GM10266 (cell line): ENCODE results near the gene SLC31A2.

Experiments
- DNase-seq: peaks from one replicate; pipeline ENCODE4 v3.0.0; 2012; ENCODE audit errors: extremely low spot score
- CTCF ChIP-seq: IDR thresholded peaks from 2 replicates; pipeline ENCODE4 v1.5.1; 2012; ENCODE audit warnings: mild to moderate bottlenecking, low read depth; ENCODE audit not compliant: control insufficient read depth, insufficient read depth; ENCODE audit errors: missing control alignments

SLC31A2 gene

DNA sequence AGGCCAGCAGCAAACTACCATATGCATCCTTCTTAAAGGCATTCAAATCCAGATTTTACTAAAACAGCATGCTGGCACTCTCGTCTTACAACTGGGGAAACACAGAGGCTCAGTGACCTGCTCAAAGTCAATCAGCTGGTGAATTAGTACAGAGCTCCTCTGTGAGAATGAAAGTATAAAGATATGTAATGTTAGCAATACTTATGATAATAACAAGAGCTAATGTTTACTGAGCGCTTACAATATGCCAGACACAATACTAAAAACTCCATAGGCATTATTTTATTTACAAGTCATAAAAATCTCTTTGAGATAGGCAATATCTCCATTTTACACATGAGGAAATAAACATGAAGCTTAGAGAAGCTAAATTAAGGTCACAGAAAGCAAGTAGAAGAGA is 41.6 kb downstream of the SLC31A2 start:
- no peak for DNase-seq
- TF ChIP-seq CTCF = no peak

DNA sequence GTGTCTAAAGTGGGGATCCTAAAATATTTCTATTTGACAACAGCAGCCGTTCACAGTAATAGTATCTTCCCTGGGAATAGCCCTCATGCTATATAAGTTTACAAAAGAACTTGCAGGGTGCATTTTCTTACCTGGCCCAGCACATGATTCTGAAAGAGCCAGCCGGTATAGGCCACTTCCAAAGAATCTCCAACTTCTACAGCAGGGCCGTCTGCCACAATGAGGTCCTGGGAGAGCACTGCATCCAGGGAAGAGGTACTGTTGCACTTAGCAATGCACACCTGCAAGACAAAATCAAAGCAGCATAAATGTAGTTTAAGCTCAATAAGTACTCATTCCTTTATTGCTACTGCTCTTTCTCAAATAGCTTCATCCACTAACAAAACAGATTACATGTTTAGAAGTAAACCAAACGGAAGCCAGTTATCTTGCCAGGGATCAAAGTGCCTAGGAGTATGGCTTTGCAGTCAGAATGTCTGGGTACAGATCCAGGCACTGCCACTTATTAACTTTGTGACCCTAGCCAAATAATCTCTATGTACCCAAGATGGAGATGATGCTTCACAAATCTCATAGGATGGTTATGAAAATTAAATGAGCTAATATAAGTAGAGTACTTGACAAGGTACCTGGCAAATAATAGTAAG is 49.0 kb downstream of the SLC31A2 start:
- no peak for DNase-seq
- no peak for TF ChIP-seq CTCF

DNA sequence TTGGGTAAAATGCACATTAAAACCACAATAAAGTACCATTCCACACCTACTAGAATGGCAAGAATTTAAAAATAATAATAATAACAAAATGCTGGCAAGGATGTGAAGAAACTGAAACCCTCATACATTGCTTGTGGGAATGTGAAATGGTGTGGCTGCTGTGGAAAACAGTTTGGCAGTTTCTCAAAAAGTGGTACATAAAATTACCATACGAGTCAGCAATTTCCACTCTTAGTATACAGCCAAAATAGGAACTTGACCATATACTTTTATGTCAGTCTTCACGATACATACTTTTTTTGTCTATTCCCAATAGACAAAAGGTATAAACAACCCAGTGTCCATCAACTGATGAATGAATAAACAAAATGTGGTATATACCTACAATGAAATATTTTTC is 54.6 kb downstream of the SLC31A2 start:
- no peak for TF ChIP-seq CTCF
- DNase-seq = no peak

DNA sequence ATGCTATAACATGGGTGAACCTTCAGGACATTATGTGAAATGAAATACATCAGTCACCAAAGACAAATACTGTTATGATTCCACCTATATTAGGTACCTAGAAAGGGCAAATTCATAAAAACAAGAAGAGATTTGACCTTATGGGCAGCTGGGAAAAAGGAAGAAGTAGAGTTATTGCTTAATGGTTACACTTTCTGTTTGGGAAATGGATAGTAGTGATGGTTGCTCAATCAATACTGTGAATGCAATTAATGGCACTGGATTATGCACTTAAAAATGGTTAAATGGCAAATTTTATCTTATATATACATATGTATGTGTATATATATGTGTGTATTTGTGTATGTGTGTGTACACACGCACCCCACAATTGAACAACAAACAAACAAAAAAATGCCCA is 55.1 kb downstream of the SLC31A2 start:
- no peak for DNase-seq
- TF ChIP-seq CTCF = no peak

DNA sequence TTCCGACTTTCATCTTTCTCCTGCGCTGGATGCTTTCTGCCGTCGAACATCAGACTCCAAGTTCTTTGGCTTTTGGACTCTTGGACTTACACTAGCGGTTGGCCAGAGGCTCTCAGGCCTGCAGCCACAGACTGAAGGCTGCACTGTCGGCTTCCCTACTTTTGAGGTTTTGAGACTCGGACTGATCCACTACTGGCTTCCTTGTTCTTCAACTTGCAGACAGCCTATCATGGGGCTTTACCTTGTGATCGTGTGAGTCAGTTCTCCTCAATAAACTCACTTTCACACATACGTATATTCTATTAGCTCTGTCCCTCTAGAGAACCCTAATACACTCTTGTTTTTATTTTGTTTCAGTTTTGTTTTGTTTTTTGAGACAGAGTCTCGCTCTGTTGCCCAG is 60.0 kb downstream of the SLC31A2 start:
- TF ChIP-seq CTCF = no peak

More for the DNA sequence above, 60.0 kb downstream of the SLC31A2 start:
- DNase-seq = no peak
